HFF-Myc (cell line): ENCODE data around the gene E2F2.
A peak's percentile ranks its signal among the peaks of the same experiment; 100 is the strongest.

Experiments used
- DNase-seq: peaks from one replicate; pipeline ENCODE4 v3.0.0-alpha.2; 2011; ENCODE audit warnings: low read depth; ENCODE audit errors: extremely low read depth
- H3K4me3 ChIP-seq: replicated peaks from 2 replicates; pipeline ENCODE4 v1.5.1; 2011; ENCODE audit warnings: low read depth, mild to moderate bottlenecking, control low read depth, low read length
- CTCF ChIP-seq: IDR thresholded peaks from 2 replicates; pipeline ENCODE4 v1.5.1; 2012; ENCODE audit warnings: mild to moderate bottlenecking, low read depth, low read length, control low read depth; ENCODE audit errors: missing control alignments

E2F2 gene

GRCh38 chr1:23533246-23534023, 2.4 kb upstream of the E2F2 start:
- no peak overlapping the region for H3K4me3 ChIP-seq

GRCh38 chr1:23531562-23532094, 595 bp upstream of the E2F2 start:
- TF ChIP-seq CTCF: no peak
- peak overlapping the region; percentile 66 for H3K4me3 ChIP-seq
- DNase-seq: no peak

More at GRCh38 chr1:23533246-23534023, 2.4 kb upstream of the E2F2 start:
- no peak for DNase-seq
- no peak for TF ChIP-seq CTCF

GRCh38 chr1:23530087-23530746, 816 bp downstream of the E2F2 start:
- DNase-seq: no peak
- no peak for TF ChIP-seq CTCF
- H3K4me3 ChIP-seq: peak overlapping the region; percentile 66

- DNase-seq: no peak
- TF ChIP-seq CTCF: no peak
These were observed 1.6 kb downstream of the E2F2 start for GRCh38 chr1:23529146-23530086.

GRCh38 chr1:23528250-23528978, 2.6 kb downstream of the E2F2 start:
- peak; percentile 83 for DNase-seq
- TF ChIP-seq CTCF: no peak
- peak overlapping the region; percentile 66 for H3K4me3 ChIP-seq

More at GRCh38 chr1:23529146-23530086, 1.6 kb downstream of the E2F2 start:
- H3K4me3 ChIP-seq: peak overlapping the region; percentile 66

GRCh38 chr1:23527900-23528249, 3.2 kb downstream of the E2F2 start:
- TF ChIP-seq CTCF: no peak
- DNase-seq: no peak
- no peak overlapping the region for H3K4me3 ChIP-seq
